IMR-90 (cell line): Measurements from ENCODE around the gene GPR17. TPM values are rescaled to one million over a fixed set of nuclear protein-coding genes. Genes with fewer than 3 reads are reported as not detected.

Experiments used
- ATAC-seq: fragments of 200-7000 bp; cut with Tn5 transposase; 2 replicates; pipeline ENCODE4 v1.9.1; 2020; ENCODE audit warnings: low read depth, mild to moderate bottlenecking, moderate library complexity
- BruUV-seq: library from RNA; stranded (reverse); fragments of 400-500 nt; replicated peaks from 2 replicates; lab custom pipeline; 2021; lab: Mats Ljungman, UMichigan
- CTCF ChIA-PET: fragments of 300-600 bp; formaldehyde crosslinking; extraction: SDS; loops from one replicate; lab custom pipeline; 2021; ENCODE audit warnings: antibody characterized with exemption; lab: Yijun Ruan, JAX
- POLR2A ChIA-PET: fragments of 300-600 bp; sonication (Branson Sonifier 250); formaldehyde crosslinking; loops from one replicate; lab custom pipeline; 2022; ENCODE audit warnings: antibody characterized with exemption; ENCODE audit not compliant: unreplicated experiment; lab: Charles Lee
- DNase-seq: peaks from one replicate; pipeline ENCODE4 v3.0.0; 2013
- H2AFZ ChIP-seq: replicated peaks from 2 replicates; pipeline ENCODE3; 2013; ENCODE audit warnings: low read length, mild to moderate bottlenecking; ENCODE audit not compliant: poor library complexity
- H2AK5ac ChIP-seq: 2 replicates; pipeline ENCODE4 v1.6.1; 2013; ENCODE audit warnings: low read depth, low read length, inconsistent platforms
- H2AK9ac ChIP-seq: replicated peaks from 2 replicates; pipeline ENCODE3; 2013; ENCODE audit warnings: mild to moderate bottlenecking, low read depth, low read length, moderate library complexity; ENCODE audit not compliant: poor library complexity
- H2BK120ac ChIP-seq: 2 replicates; pipeline ENCODE4 v1.6.1; 2013; ENCODE audit warnings: low read depth, low read length, inconsistent platforms
- H2BK15ac ChIP-seq: 3 replicates; pipeline ENCODE4 v1.6.1; 2013; ENCODE audit warnings: low read depth, low read length, inconsistent platforms
- H2BK20ac ChIP-seq: 2 replicates; pipeline ENCODE4 v1.6.1; 2013; ENCODE audit warnings: low read depth, mild to moderate bottlenecking, inconsistent platforms, low read length, moderate library complexity
- H2BK5ac ChIP-seq: 2 replicates; pipeline ENCODE4 v1.6.1; 2013; ENCODE audit warnings: mild to moderate bottlenecking, low read depth, low read length, inconsistent platforms; ENCODE audit not compliant: poor library complexity, severe bottlenecking
- H3K14ac ChIP-seq: replicated peaks from 2 replicates; pipeline ENCODE4 v1.6.1; 2013; ENCODE audit warnings: low read depth, low read length, inconsistent platforms
- H3K18ac ChIP-seq: 2 replicates; pipeline ENCODE4 v1.6.1; 2013; ENCODE audit warnings: low read depth, low read length, control low read depth
- H3K23ac ChIP-seq: 2 replicates; pipeline ENCODE4 v1.6.1; 2013; ENCODE audit warnings: low read depth, low read length, inconsistent platforms
- H3K27ac ChIP-seq: 2 replicates; pipeline ENCODE4 v1.5.1; 2013; ENCODE audit warnings: mild to moderate bottlenecking, control low read depth, low read length; ENCODE audit not compliant: insufficient read depth
- H3K27me3 ChIP-seq: 2 replicates; pipeline ENCODE4 v1.6.1; 2013; ENCODE audit warnings: low read length; ENCODE audit not compliant: control insufficient read depth, insufficient read depth
- H3K36me3 ChIP-seq: 2 replicates; pipeline ENCODE4 v1.6.1; 2013; ENCODE audit warnings: low read length, mixed read lengths; ENCODE audit not compliant: control insufficient read depth, insufficient read depth
- H3K4ac ChIP-seq: 2 replicates; pipeline ENCODE4 v1.6.1; 2013; ENCODE audit warnings: low read depth, low read length, inconsistent platforms
- H3K4me1 ChIP-seq: 2 replicates; pipeline ENCODE4 v1.6.1; 2013; ENCODE audit warnings: low read length, mixed read lengths; ENCODE audit not compliant: control insufficient read depth, insufficient read depth
- H3K4me2 ChIP-seq: 2 replicates; pipeline ENCODE4 v1.6.1; 2013; ENCODE audit warnings: low read depth, mild to moderate bottlenecking, control low read depth, low read length, moderate library complexity
- H3K4me3 ChIP-seq: 2 replicates; pipeline ENCODE4 v1.5.1; 2013; ENCODE audit warnings: low read depth, mild to moderate bottlenecking, control low read depth, low read length, moderate library complexity; ENCODE audit not compliant: insufficient read depth
- H3K56ac ChIP-seq: 2 replicates; pipeline ENCODE4 v1.6.1; 2013; ENCODE audit warnings: low read length, inconsistent platforms; ENCODE audit not compliant: insufficient read depth; ENCODE audit errors: extremely low read depth
- H3K79me1 ChIP-seq, 2 experiments: 2 replicates each; pipeline ENCODE4 v1.6.1; 2013; ENCODE audit warnings: low read length in 2 of 2, inconsistent platforms in 1 of 2, low read depth in 1 of 2
- H3K9ac ChIP-seq: 2 replicates; pipeline ENCODE4 v1.6.1; 2013; ENCODE audit warnings: low read depth, low read length, control low read depth
- H3K9me1 ChIP-seq: 2 replicates; pipeline ENCODE4 v1.6.1; 2013; ENCODE audit warnings: low read length, inconsistent platforms; ENCODE audit not compliant: insufficient read depth
- H3K9me3 ChIP-seq: 2 replicates; pipeline ENCODE4 v1.6.1; 2013; ENCODE audit warnings: low read length; ENCODE audit not compliant: control insufficient read depth, insufficient read depth
- H4K20me1 ChIP-seq: 2 replicates; pipeline ENCODE4 v1.6.1; 2013; ENCODE audit warnings: low read length, inconsistent platforms; ENCODE audit not compliant: insufficient read depth
- H4K5ac ChIP-seq: 2 replicates; pipeline ENCODE4 v1.6.1; 2013; ENCODE audit warnings: mild to moderate bottlenecking, low read depth, low read length, control low read depth
- H4K8ac ChIP-seq, 2 experiments: 2 replicates each; pipeline ENCODE4 v1.6.1; 2013; ENCODE audit warnings: low read depth in 2 of 2, low read length in 2 of 2, control low read depth in 1 of 2, inconsistent platforms in 1 of 2
- H4K91ac ChIP-seq: 2 replicates; pipeline ENCODE4 v1.6.1; 2013; ENCODE audit warnings: low read depth, low read length, inconsistent platforms; ENCODE audit not compliant: insufficient read depth
- BHLHE40 ChIP-seq: fragments of 150-350 bp; IDR thresholded peaks from 2 replicates; pipeline ENCODE4 v1.6.1; 2016; ENCODE audit warnings: mild to moderate bottlenecking, low read depth, low read length
- CEBPB ChIP-seq: IDR thresholded peaks from 2 replicates; pipeline ENCODE4 v1.6.1; 2012; ENCODE audit warnings: low read depth, low read length, improper control_type of control experiment
- CHD1 ChIP-seq: IDR thresholded peaks from 2 replicates; pipeline ENCODE4 v1.6.1; 2012; ENCODE audit warnings: low read depth, low read length, improper control_type of control experiment
- CTCF ChIP-seq: conservative IDR thresholded peaks from 2 replicates; pipeline ENCODE4 v1.5.1; 2012; ENCODE audit warnings: mild to moderate bottlenecking, low read depth, low read length, improper control_type of control experiment
- ELK1 ChIP-seq: fragments of 150-350 bp; IDR thresholded peaks from 2 replicates; pipeline ENCODE4 v1.6.1; 2016; ENCODE audit warnings: low read depth, mild to moderate bottlenecking, low read length, moderate library complexity, borderline replicate concordance
- FOS ChIP-seq: fragments of 150-350 bp; IDR thresholded peaks from 2 replicates; pipeline ENCODE4 v1.6.1; 2016; ENCODE audit warnings: low read depth, low read length
- MAFK ChIP-seq: IDR thresholded peaks from 2 replicates; pipeline ENCODE4 v1.6.1; 2012; ENCODE audit warnings: low read depth, low read length, improper control_type of control experiment
- MAZ ChIP-seq: IDR thresholded peaks from 2 replicates; pipeline ENCODE4 v1.6.1; 2012; ENCODE audit warnings: low read depth, mild to moderate bottlenecking, low read length, improper control_type of control experiment, moderate library complexity, borderline replicate concordance
- MXI1 ChIP-seq: IDR thresholded peaks from 2 replicates; pipeline ENCODE4 v1.6.1; 2012; ENCODE audit warnings: low read depth, mild to moderate bottlenecking, low read length, moderate library complexity, borderline replicate concordance
- POLR2A ChIP-seq: IDR thresholded peaks from 2 replicates; pipeline ENCODE4 v1.6.1; 2012; ENCODE audit warnings: mild to moderate bottlenecking, low read depth, low read length
- RAD21 ChIP-seq: IDR thresholded peaks from 2 replicates; pipeline ENCODE4 v1.6.1; 2012; ENCODE audit warnings: low read length, improper control_type of control experiment
- RCOR1 ChIP-seq: IDR thresholded peaks from 2 replicates; pipeline ENCODE4 v1.6.1; 2012; ENCODE audit warnings: mild to moderate bottlenecking, low read length, improper control_type of control experiment; ENCODE audit not compliant: insufficient replicate concordance
- RFX5 ChIP-seq: IDR thresholded peaks from 2 replicates; pipeline ENCODE4 v1.8.0; 2012; ENCODE audit warnings: low read depth, mild to moderate bottlenecking, low read length, moderate library complexity
- SMC3 ChIP-seq: fragments of 150-350 bp; IDR thresholded peaks from 2 replicates; pipeline ENCODE4 v1.6.1; 2016; ENCODE audit warnings: low read depth, mild to moderate bottlenecking, antibody characterized with exemption, low read length, moderate library complexity
- USF2 ChIP-seq: fragments of 150-350 bp; IDR thresholded peaks from 2 replicates; pipeline ENCODE4 v1.6.1; 2017; ENCODE audit warnings: mild to moderate bottlenecking, antibody characterized with exemption, low read length, low read depth
- WGBS, 2 experiments: methylation state at CpG; one replicate each; pipeline versions ENCODE4 v1.1.5 to v1.1.7; 2013; ENCODE audit warnings: missing lambda C conversion rate in 2 of 2; ENCODE audit not compliant: insufficient read length in 1 of 2; ENCODE audit errors: extremely low coverage in 2 of 2; 5-methylcytosine and 5-hydroxymethylcytosine counted together
- dilution Hi-C: fragments of 300-500 bp; cut with HindIII; formaldehyde crosslinking; loops from one replicate; pipeline ENCODE4 v1.14.3; 2018; ENCODE audit warnings: low sequenced_read_pairs; ENCODE audit not compliant: unreplicated experiment
- in situ Hi-C: fragments of 300-500 bp; cut with MboI; formaldehyde crosslinking; loops from 3 replicates; pipeline ENCODE4 v1.14.3; 2019; ENCODE audit warnings: low sequenced_read_pairs, inconsistent platforms, mixed read lengths
- intact Hi-C: fragments of 100-400 bp; cut with micrococcal nuclease; formaldehyde crosslinking; loops from 2 replicates; pipeline ENCODE4 v1.10.0; 2022
- polyA plus RNA-seq, 3 experiments: library from polyadenylated mRNA; depleted of rRNA; stranded (reverse); fragments of >200 nt; gene quantifications; 2 replicates each; pipeline ENCODE4 v1.2.3, GENCODE V29; 2012; ENCODE audit warnings: low replicate concordance in 1 of 3
- total RNA-seq: library from RNA; depleted of rRNA; stranded (reverse); fragments of >200 nt; gene quantifications from 2 replicates; pipeline ENCODE4 v1.2.3, GENCODE V29; 2012

The GPR17 gene
- total and polyA plus RNA-seq, 2 of the 4 experiments (the other 2 are of a cell fraction), result not detected

GRCh38 chr2:127653421-127654083 is 7.6 kb downstream of the GPR17 start:
- Histone ChIP-seq H3K79me1 (peaks cover 2 to 21% of the 10 kb centered on the region in 2 experiments), H3K27ac (no peak overlapping the region), H3K56ac (no peak overlapping the region), H2BK5ac (no peak overlapping the region), H3K27me3 (no peaks in the 10 kb centered on the region), H4K8ac (no peak overlapping the region), H4K5ac (no peak overlapping the region), H3K9me1 (0 out of 2 replicates have a peak, but pooled peaks cover 5% of the 10 kb centered on the region), H2BK20ac (no peak overlapping the region), H3K23ac (no peak overlapping the region), H3K18ac (no peak overlapping the region), H3K9me3 (no peaks in the 10 kb centered on the region), H3K4me3 (no peak overlapping the region), H3K9ac (no peak overlapping the region), H2AK9ac (no peak overlapping the region), H2AK5ac (no peak overlapping the region; the same call in 1 of the 2 replicates), H4K20me1 (peaks cover 23% of the 10 kb centered on the region), H2AFZ (no peak overlapping the region), H3K14ac (no peak overlapping the region), H3K4ac (no peak overlapping the region), H3K4me1 (peaks cover 2% of the 10 kb centered on the region; the same call in 1 of the 2 replicates), H2BK15ac (no peak overlapping the region), H3K4me2 (no peak overlapping the region), H3K36me3 (peaks cover 18% of the 10 kb centered on the region), H2BK120ac (no peak overlapping the region), H4K91ac (no peak overlapping the region)
- ChIA-PET POLR2A (no interaction called here), CTCF (no interaction called here)
- dilution Hi-C loops (no loop called here), in situ Hi-C loops (no loop called here), intact Hi-C loops (loop anchor here (1.0 kb wide), 1 partner anchor 8 kb away; no protein-coding TSS in a partner anchor)
- no peak for ATAC-seq
- DNase-seq, result no peak
- WGBS, 2 experiments, result 71% methylated on average over 8 of the region's 16 CpGs; no CpG with 5 or more reads in 1 of the 2 experiments
- TF ChIP-seq BHLHE40 (no peak), MXI1 (no peak), RAD21 (no peak), MAZ (no peak), CTCF (no peak), ELK1 (no peak), CHD1 (no peak), POLR2A (no peak), FOS (no peak), RFX5 (no peak), SMC3 (no peak), USF2 (no peak), CEBPB (no peak), RCOR1 (no peak), MAFK (no peak)
- BruUV-seq, result no TSS peak
